SU-DHL-6 (cell line): ENCODE results near the gene PHKA2.

Experiments
- H2AFZ ChIP-seq: fragments of 200-600 bp; sonication (generic); 2 replicates; pipeline ENCODE4 v1.6.1; 2014; ENCODE audit warnings: low read depth, mild to moderate bottlenecking, moderate library complexity, mixed read lengths, antibody characterized with exemption, low read length; ENCODE audit not compliant: severe bottlenecking
- H3F3A ChIP-seq: fragments of 200-600 bp; shearing (Covaris generic); 2 replicates; pipeline ENCODE4 v1.6.0; 2016; ENCODE audit warnings: antibody characterized with exemption, mild to moderate bottlenecking; ENCODE audit not compliant: insufficient read depth
- H3K27ac ChIP-seq: fragments of 200-600 bp; sonication (generic); 2 replicates; pipeline ENCODE4 v1.5.1; 2016; ENCODE audit warnings: low read depth, mild to moderate bottlenecking, low read length, moderate library complexity, mixed read lengths
- H3K27me3 ChIP-seq: fragments of 200-600 bp; sonication (generic), shearing (Covaris generic); 2 replicates; pipeline ENCODE4 v1.6.0; 2014; ENCODE audit warnings: mild to moderate bottlenecking, low read length
- H3K36me3 ChIP-seq: fragments of 200-600 bp; sonication (generic); 2 replicates; pipeline ENCODE4 v1.6.1; 2014; ENCODE audit warnings: mild to moderate bottlenecking, low read length, mixed read lengths
- H3K4me2 ChIP-seq: fragments of 300-600, 200-600 bp; shearing (Covaris generic), sonication (generic); 2 replicates; pipeline ENCODE4 v1.6.0; 2014; ENCODE audit warnings: low read length, low read depth, mild to moderate bottlenecking; ENCODE audit not compliant: poor library complexity, severe bottlenecking
- H3K4me3 ChIP-seq: fragments of 200-600 bp; sonication (generic); 2 replicates; pipeline ENCODE4 v1.5.1; 2014; ENCODE audit warnings: antibody characterized with exemption, low read length, mild to moderate bottlenecking, mixed read lengths; ENCODE audit not compliant: insufficient read depth, poor library complexity, severe bottlenecking
- H3K79me2 ChIP-seq: fragments of 200-600 bp; sonication (generic); 2 replicates; pipeline ENCODE4 v1.6.1; 2014; ENCODE audit warnings: mild to moderate bottlenecking, low read length, moderate library complexity; ENCODE audit not compliant: insufficient read depth
- H3K9ac ChIP-seq: fragments of 200-600 bp; sonication (generic); 2 replicates; pipeline ENCODE4 v1.7.0; 2014; ENCODE audit warnings: mild to moderate bottlenecking, low read length
- H3K9me2 ChIP-seq: fragments of 200-600 bp; sonication (generic); replicated peaks from 2 replicates; pipeline ENCODE4 v1.6.1; 2014; ENCODE audit warnings: low read length; ENCODE audit not compliant: insufficient read depth
- H3K9me3 ChIP-seq: fragments of 200-600 bp; sonication (generic); 2 replicates; pipeline ENCODE4 v1.6.1; 2014; ENCODE audit warnings: low read length, mixed read lengths; ENCODE audit not compliant: insufficient read depth
- H4K20me1 ChIP-seq: fragments of 200-600 bp; sonication (generic); 2 replicates; pipeline ENCODE4 v1.6.1; 2014; ENCODE audit warnings: low read depth, mild to moderate bottlenecking, antibody characterized with exemption, low read length, moderate library complexity, mixed read lengths
- CTCF ChIP-seq: fragments of 200-600 bp; sonication (generic); IDR thresholded peaks from one replicate; pipeline ENCODE4 v1.5.1; 2017; ENCODE audit warnings: antibody characterized with exemption, mild to moderate bottlenecking, low read length, moderate library complexity; ENCODE audit not compliant: insufficient read depth, poor library complexity, severe bottlenecking
- EZH2phosphoT487 ChIP-seq: fragments of 200-600 bp; sonication (generic), shearing (Covaris generic); conservative IDR thresholded peaks from 2 replicates; pipeline ENCODE4 v1.6.1; 2018; ENCODE audit warnings: mild to moderate bottlenecking, antibody characterized with exemption, low read length, moderate library complexity, mixed read lengths

Gene PHKA2

GRCh38 chrX:19007868-19008267 lies 24.0 kb upstream of the PHKA2 start:
- Histone ChIP-seq H3K36me3 (no peaks in the 10 kb centered on the region), H3K27ac (no peak overlapping the region), H4K20me1 (no peaks in the 10 kb centered on the region), H3F3A (no peaks in the 10 kb centered on the region), H2AFZ (no peak overlapping the region), H3K4me2 (no peak overlapping the region), H3K9me3 (no peaks in the 10 kb centered on the region), H3K27me3 (no peaks in the 10 kb centered on the region), H3K4me3 (no peak overlapping the region), H3K9me2 (no peaks in the 10 kb centered on the region), H3K9ac (no peak overlapping the region), H3K79me2 (no peaks in the 10 kb centered on the region)
- TF ChIP-seq CTCF (no peak), EZH2phosphoT487 (no peak)

DNA sequence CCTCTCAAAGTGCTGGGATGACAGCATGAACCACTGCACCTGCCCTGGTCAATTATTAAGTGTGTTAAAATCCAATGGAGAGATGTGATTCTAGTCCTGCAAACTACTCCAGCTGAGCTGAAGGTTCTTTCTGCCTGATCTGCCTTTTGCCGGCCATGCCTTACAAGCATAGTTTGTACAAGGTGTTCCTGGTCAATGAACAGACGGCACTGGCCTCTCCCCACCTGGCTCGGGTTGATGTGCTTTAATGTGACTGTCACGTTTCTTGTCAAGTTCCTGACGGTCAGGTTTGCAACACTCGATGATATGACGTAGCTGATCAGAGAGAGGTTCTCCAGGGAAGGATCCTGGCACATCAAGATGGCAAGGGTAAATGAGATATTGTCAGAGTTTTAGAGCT lies 23.1 kb upstream of the PHKA2 start:
- Histone ChIP-seq H3K27me3 (no peaks in the 10 kb centered on the region), H3K27ac (no peak overlapping the region), H3K79me2 (no peaks in the 10 kb centered on the region), H3K4me3 (no peak overlapping the region), H3K36me3 (no peaks in the 10 kb centered on the region), H3F3A (no peaks in the 10 kb centered on the region), H3K9me2 (no peaks in the 10 kb centered on the region), H3K9ac (no peak overlapping the region), H4K20me1 (no peaks in the 10 kb centered on the region), H3K4me2 (no peak overlapping the region), H3K9me3 (no peaks in the 10 kb centered on the region), H2AFZ (no peak overlapping the region)
- TF ChIP-seq EZH2phosphoT487 (no peak), CTCF (no peak)

GRCh38 chrX:19005909-19006308 lies 22.0 kb upstream of the PHKA2 start:
- Histone ChIP-seq H3K9ac (no peak overlapping the region), H3K4me2 (no peak overlapping the region), H2AFZ (no peak overlapping the region), H3K27me3 (no peaks in the 10 kb centered on the region), H3K9me3 (no peaks in the 10 kb centered on the region), H3K27ac (no peak overlapping the region), H4K20me1 (no peaks in the 10 kb centered on the region), H3K9me2 (no peaks in the 10 kb centered on the region), H3K79me2 (no peaks in the 10 kb centered on the region), H3F3A (no peaks in the 10 kb centered on the region), H3K4me3 (no peak overlapping the region), H3K36me3 (no peaks in the 10 kb centered on the region)
- no peak for TF ChIP-seq EZH2phosphoT487

DNA sequence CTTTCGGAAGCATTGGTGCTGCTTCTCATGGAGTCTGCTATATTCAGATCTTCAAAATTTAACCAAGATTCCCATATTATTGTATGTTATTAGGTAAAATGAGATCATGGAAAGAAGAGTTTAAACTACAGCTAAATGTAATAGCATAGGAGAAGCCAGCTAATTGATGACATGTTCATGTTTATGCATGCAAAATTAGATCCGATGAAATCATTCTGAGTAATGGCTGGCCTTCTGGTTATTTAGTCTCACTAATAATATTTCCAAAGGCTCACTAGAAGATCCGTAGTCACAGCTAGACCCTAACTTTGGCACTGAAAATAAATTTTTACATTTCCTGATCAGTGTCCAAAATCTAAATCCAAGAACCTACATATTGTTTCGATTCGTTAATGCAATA lies 19.8 kb upstream of the PHKA2 start:
- no peaks in the 10 kb centered on the region for H3K9me3 ChIP-seq
- H3K27ac ChIP-seq = no peak overlapping the region
- no peaks in the 10 kb centered on the region for H3F3A ChIP-seq
- no peaks in the 10 kb centered on the region for H4K20me1 ChIP-seq
- no peaks in the 10 kb centered on the region for H3K79me2 ChIP-seq
- TF ChIP-seq EZH2phosphoT487 (no peak), CTCF (no peak)
- no peaks in the 10 kb centered on the region for H3K36me3 ChIP-seq
- H3K27me3 ChIP-seq = no peaks in the 10 kb centered on the region
- H3K9me2 ChIP-seq = no peaks in the 10 kb centered on the region
- no peak overlapping the region for H3K4me3 ChIP-seq
- no peak overlapping the region for H2AFZ ChIP-seq
- no peak overlapping the region for H3K9ac ChIP-seq
- H3K4me2 ChIP-seq = no peak overlapping the region
